OCI-LY1 (cell line): Measurements from ENCODE around the gene MRPL36.

ENCODE experiments used
- H2AFZ ChIP-seq: fragments of 200-600 bp; sonication (generic), shearing (Covaris generic); 2 replicates; pipeline ENCODE4 v1.6.0; 2014; ENCODE audit warnings: antibody characterized with exemption, mild to moderate bottlenecking, low read length
- H3F3A ChIP-seq: fragments of 200-600 bp; sonication (generic), shearing (Covaris generic); 2 replicates; pipeline ENCODE4 v1.6.0; 2014; ENCODE audit warnings: mild to moderate bottlenecking, antibody characterized with exemption, low read length, moderate library complexity; ENCODE audit not compliant: insufficient read depth
- H3K27ac ChIP-seq: fragments of 200-600 bp; sonication (generic); 2 replicates; pipeline ENCODE4 v1.5.1; 2014; ENCODE audit warnings: low read length, mixed run types, mild to moderate bottlenecking, low read depth; ENCODE audit not compliant: poor library complexity, severe bottlenecking
- H3K27me3 ChIP-seq: fragments of 200-600 bp; sonication (generic); 2 replicates; pipeline ENCODE4 v1.6.0; 2014; ENCODE audit warnings: antibody characterized with exemption, mild to moderate bottlenecking, low read length, moderate library complexity; ENCODE audit not compliant: insufficient read depth
- H3K36me3 ChIP-seq: fragments of 200-600 bp; sonication (generic); 2 replicates; pipeline ENCODE4 v1.6.1; 2014; ENCODE audit warnings: mild to moderate bottlenecking, antibody characterized with exemption, low read length, moderate library complexity, mixed read lengths; ENCODE audit not compliant: insufficient read depth
- H3K4me1 ChIP-seq: fragments of 200-600 bp; sonication (generic); 2 replicates; pipeline ENCODE4 v1.5.1; 2014; ENCODE audit warnings: mild to moderate bottlenecking, low read length, moderate library complexity; ENCODE audit not compliant: insufficient read depth, severe bottlenecking
- H3K4me2 ChIP-seq: fragments of 200-600 bp; sonication (generic), shearing (Covaris generic); 2 replicates; pipeline ENCODE4 v1.6.1; 2014; ENCODE audit warnings: low read length
- H3K4me3 ChIP-seq: fragments of 200-600 bp; sonication (generic); 2 replicates; pipeline ENCODE4 v1.5.1; 2014; ENCODE audit warnings: low read length, low read depth, mild to moderate bottlenecking, mixed read lengths; ENCODE audit not compliant: poor library complexity, severe bottlenecking
- H3K79me2 ChIP-seq: fragments of 200-600 bp; shearing (Covaris generic); 2 replicates; pipeline ENCODE4 v1.6.1; 2016; ENCODE audit warnings: mixed run types, low read length, mixed read lengths; ENCODE audit not compliant: insufficient read depth
- H3K9ac ChIP-seq: fragments of 200-600 bp; sonication (generic), shearing (Covaris generic); 2 replicates; pipeline ENCODE4 v1.6.1; 2014; ENCODE audit warnings: mild to moderate bottlenecking, low read length, mixed read lengths
- H3K9me2 ChIP-seq: fragments of 200-600 bp; sonication (generic), shearing (Covaris generic); 2 replicates; pipeline ENCODE4 v1.6.1; 2014; ENCODE audit warnings: low read depth, mild to moderate bottlenecking, low read length, mixed read lengths
- H3K9me3 ChIP-seq: fragments of 200-600 bp; shearing (Covaris generic); 2 replicates; pipeline ENCODE4 v1.6.1; 2014; ENCODE audit warnings: low read length, mixed read lengths
- H4K20me1 ChIP-seq: fragments of 200-600 bp; sonication (generic), shearing (Covaris generic); 2 replicates; pipeline ENCODE4 v1.6.0; 2016; ENCODE audit warnings: mild to moderate bottlenecking, low read length; ENCODE audit not compliant: insufficient read depth
- EZH2 ChIP-seq: fragments of 200-600 bp; sonication (generic), shearing (Covaris generic); IDR thresholded peaks from 2 replicates; pipeline ENCODE4 v1.8.0; 2017; ENCODE audit warnings: borderline replicate concordance, mixed run types, mild to moderate bottlenecking, antibody characterized with exemption, low read length, moderate library complexity, mixed read lengths
- TF ChIP-seq, protein P1 (sequence below): fragments of 200-600 bp; sonication (generic), shearing (Covaris generic); IDR thresholded peaks from 2 replicates; pipeline ENCODE4 v1.5.1; 2017; ENCODE audit warnings: mild to moderate bottlenecking, antibody characterized with exemption, low read length, moderate library complexity, mixed read lengths

MRPL36 gene

DNA sequence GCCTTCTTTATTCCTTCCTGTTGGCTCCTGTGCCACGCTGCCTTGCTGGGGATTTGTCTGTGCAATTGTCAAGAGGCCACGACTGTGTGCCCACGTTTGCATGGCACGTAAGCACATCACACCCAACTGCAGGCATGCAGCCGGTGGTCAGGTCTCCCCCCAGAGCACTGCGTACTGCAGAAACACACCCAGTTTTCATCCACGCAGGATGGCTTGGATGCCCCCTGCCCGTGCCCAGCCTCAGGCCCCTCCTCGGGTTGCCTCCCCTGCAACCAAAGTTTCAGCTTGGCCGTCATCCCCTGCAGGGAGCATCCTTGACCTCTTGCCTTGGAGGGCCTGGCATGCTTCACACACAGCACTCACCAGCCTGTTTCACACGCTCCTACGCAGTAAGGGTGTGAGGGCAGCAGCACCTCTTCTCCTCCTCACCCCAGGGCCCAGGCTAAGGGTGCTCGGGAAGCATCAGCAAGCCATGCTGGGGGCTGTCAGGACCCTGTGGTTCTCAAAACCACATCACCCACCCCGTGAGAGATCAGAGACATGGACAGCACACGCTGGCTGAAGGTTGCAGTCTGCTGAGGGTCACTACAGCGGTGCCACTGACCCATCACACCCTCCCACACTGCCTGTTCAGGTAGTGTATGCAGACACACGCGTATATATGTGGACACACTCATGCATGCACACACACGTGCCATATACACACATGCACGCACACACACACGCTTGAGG lies 3.1 kb downstream of the MRPL36 start:
- Histone ChIP-seq H4K20me1 (no peaks in the 10 kb centered on the region), H3K27ac (no peak overlapping the region), H2AFZ (no peak overlapping the region), H3K4me1 (peaks cover 64% of the 10 kb centered on the region), H3K4me3 (no peak overlapping the region), H3K4me2 (peak overlapping the region; percentile 33; the same call in 1 of the 2 replicates), H3K79me2 (peaks cover under 1% of the 10 kb centered on the region; the same call in 1 of the 2 replicates), H3K36me3 (peaks cover 31% of the 10 kb centered on the region), H3K9me2 (no peaks in the 10 kb centered on the region), H3K27me3 (no peaks in the 10 kb centered on the region; the same call in 1 of the 2 replicates), H3F3A (no peaks in the 10 kb centered on the region), H3K9me3 (no peaks in the 10 kb centered on the region), H3K9ac (no peak overlapping the region)
- no peak for TF ChIP-seq EZH2
- TF ChIP-seq, protein P1, sequence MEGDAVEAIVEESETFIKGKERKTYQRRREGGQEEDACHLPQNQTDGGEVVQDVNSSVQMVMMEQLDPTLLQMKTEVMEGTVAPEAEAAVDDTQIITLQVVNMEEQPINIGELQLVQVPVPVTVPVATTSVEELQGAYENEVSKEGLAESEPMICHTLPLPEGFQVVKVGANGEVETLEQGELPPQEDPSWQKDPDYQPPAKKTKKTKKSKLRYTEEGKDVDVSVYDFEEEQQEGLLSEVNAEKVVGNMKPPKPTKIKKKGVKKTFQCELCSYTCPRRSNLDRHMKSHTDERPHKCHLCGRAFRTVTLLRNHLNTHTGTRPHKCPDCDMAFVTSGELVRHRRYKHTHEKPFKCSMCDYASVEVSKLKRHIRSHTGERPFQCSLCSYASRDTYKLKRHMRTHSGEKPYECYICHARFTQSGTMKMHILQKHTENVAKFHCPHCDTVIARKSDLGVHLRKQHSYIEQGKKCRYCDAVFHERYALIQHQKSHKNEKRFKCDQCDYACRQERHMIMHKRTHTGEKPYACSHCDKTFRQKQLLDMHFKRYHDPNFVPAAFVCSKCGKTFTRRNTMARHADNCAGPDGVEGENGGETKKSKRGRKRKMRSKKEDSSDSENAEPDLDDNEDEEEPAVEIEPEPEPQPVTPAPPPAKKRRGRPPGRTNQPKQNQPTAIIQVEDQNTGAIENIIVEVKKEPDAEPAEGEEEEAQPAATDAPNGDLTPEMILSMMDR: no peak

DNA sequence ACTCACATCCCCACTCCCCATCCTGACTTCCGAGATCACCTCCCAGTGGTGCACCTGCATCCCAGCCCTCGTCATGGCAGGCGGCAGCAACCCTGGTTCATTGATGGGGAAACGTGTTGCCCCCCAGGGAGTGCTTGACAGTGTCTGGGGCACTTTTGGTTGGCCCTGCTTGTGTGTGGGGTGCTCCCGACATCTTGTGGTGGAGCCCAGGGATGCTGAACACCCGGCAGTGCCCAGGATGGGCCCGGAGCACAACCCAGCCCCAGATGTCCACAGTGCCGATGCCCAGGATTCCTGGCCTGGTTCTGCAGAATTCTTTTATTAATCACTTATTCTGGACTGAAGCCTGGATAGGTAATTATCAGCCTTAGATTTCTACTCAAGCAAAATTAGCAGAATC lies 3.7 kb downstream of the MRPL36 start:
- H4K20me1 ChIP-seq: no peaks in the 10 kb centered on the region
- no peaks in the 10 kb centered on the region; the same call in 1 of the 2 replicates for H3K27me3 ChIP-seq
- no peak overlapping the region for H3K9ac ChIP-seq
- H3K27ac ChIP-seq: no peak overlapping the region
- no peak overlapping the region for H3K4me3 ChIP-seq
- no peak overlapping the region for H2AFZ ChIP-seq
- no peaks in the 10 kb centered on the region; the same call in 1 of the 2 replicates for H3K79me2 ChIP-seq
- H3K9me2 ChIP-seq: no peaks in the 10 kb centered on the region
- peaks cover 31% of the 10 kb centered on the region for H3K36me3 ChIP-seq
- H3K4me1 ChIP-seq: peaks cover 64% of the 10 kb centered on the region
- TF ChIP-seq EZH2: no peak
- TF ChIP-seq, protein P1: no peak
- H3F3A ChIP-seq: no peaks in the 10 kb centered on the region
- H3K9me3 ChIP-seq: no peaks in the 10 kb centered on the region
- peak overlapping the region; percentile 23; the same call in 1 of the 2 replicates for H3K4me2 ChIP-seq

DNA sequence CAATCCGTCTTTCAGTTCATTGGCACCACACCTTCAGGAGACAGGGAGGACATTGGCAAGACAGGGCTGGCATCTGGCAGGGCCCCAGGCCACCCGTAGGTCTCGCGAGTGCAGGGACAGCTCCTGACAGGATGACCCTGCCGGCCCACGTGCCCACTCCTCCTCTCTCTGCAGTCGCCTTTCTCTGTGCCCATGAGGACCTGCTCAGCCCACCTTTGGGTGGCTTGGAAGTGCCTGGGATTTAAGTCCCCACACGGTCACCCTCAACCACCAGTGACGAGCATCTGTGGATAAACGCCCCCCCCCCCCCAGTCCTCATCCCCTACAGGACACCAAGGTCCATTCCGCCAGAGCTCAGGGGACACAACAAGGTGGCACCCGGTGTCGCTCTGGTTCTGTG lies 4.1 kb downstream of the MRPL36 start:
- no peaks in the 10 kb centered on the region for H3F3A ChIP-seq
- peaks cover 31% of the 10 kb centered on the region for H3K36me3 ChIP-seq
- no peak overlapping the region for H2AFZ ChIP-seq
- H3K27ac ChIP-seq: no peak overlapping the region
- H3K9me2 ChIP-seq: no peaks in the 10 kb centered on the region
- H3K79me2 ChIP-seq: no peaks in the 10 kb centered on the region; the same call in 1 of the 2 replicates
- no peaks in the 10 kb centered on the region; the same call in 1 of the 2 replicates for H3K27me3 ChIP-seq
- no peak overlapping the region for H3K9ac ChIP-seq
- H3K4me2 ChIP-seq: peak overlapping the region; percentile 23; the same call in 1 of the 2 replicates
- H4K20me1 ChIP-seq: no peaks in the 10 kb centered on the region
- TF ChIP-seq EZH2: no peak
- TF ChIP-seq, protein P1: no peak
- H3K4me1 ChIP-seq: peaks cover 61% of the 10 kb centered on the region
- H3K4me3 ChIP-seq: no peak overlapping the region
- no peaks in the 10 kb centered on the region for H3K9me3 ChIP-seq
